A549 (cell line): ENCODE data around the gene OPRD1. TPM values are rescaled to one million over a fixed set of nuclear protein-coding genes. Genes with fewer than 3 reads are reported as not detected.

Source experiments
- ATAC-seq, 2 experiments: fragments of 200-7000 bp in 1 of 2; fragments of >200 bp in 1 of 2; cut with Nextera tagmentation in 1 of 2; cut with Tn5 transposase in 1 of 2; 3 replicates each; pipeline versions ENCODE4 v1.8.0 to v1.9.1; 2018 to 2020; ENCODE audit warnings: mild to moderate bottlenecking in 1 of 2, moderate library complexity in 1 of 2
- CTCF ChIA-PET: fragments of 300-600 bp; sonication (Branson Sonifier 250); formaldehyde crosslinking; extraction: SDS; loops from one replicate; lab custom pipeline; 2021; ENCODE audit warnings: antibody characterized with exemption, inconsistent platforms; lab: Yijun Ruan, JAX
- POLR2A ChIA-PET: fragments of 350-600 bp; formaldehyde crosslinking; extraction: SDS; loops from one replicate; lab custom pipeline; 2021; ENCODE audit warnings: antibody characterized with exemption, inconsistent platforms; lab: Yijun Ruan, JAX
- DNase-seq, 2 experiments: peaks; one replicate each; pipeline versions ENCODE4 v3.0.0 to v3.0.0-alpha.2; 2011 to 2016; ENCODE audit warnings: low read depth in 1 of 2, low spot score in 1 of 2
- FAIRE-seq: peaks from 2 replicates; lab custom pipeline; 2011; peaks lifted over from hg19 to GRCh38; lab: Jason Lieb, UNC
- H3K27ac ChIP-seq, 2 experiments: fragments of >200 bp; sonication (Bioruptor Twin); formaldehyde crosslinking; 3 replicates each; pipeline ENCODE4 v1.5.1; 2016 to 2017
- H3K4me1 ChIP-seq: fragments of >200 bp; sonication (Bioruptor Twin); formaldehyde crosslinking; 3 replicates; pipeline ENCODE4 v1.6.1; 2016
- H3K4me2 ChIP-seq: fragments of >200 bp; sonication (Bioruptor Twin); formaldehyde crosslinking; 3 replicates; pipeline ENCODE4 v1.6.1; 2016
- H3K4me3 ChIP-seq: fragments of >200 bp; sonication (Bioruptor Twin); formaldehyde crosslinking; 3 replicates; pipeline ENCODE4 v1.5.1; 2016
- H3K9me3 ChIP-seq: fragments of >200 bp; sonication (Bioruptor Twin); formaldehyde crosslinking; 3 replicates; pipeline ENCODE4 v1.6.1; 2016
- CBX8 ChIP-seq: fragments of 200-600 bp; sonication (generic); IDR thresholded peaks from 2 replicates; pipeline ENCODE4 v1.6.1; 2016
- CEBPB ChIP-seq, 2 experiments: fragments of >200 bp in 1 of 2; sonication (Bioruptor Twin) in 1 of 2; formaldehyde crosslinking in 1 of 2; IDR thresholded peaks; 2 replicates each; pipeline ENCODE4 v1.6.1; 2012 to 2016
- CTCF ChIP-seq: fragments of >200 bp; sonication (Bioruptor Twin); formaldehyde crosslinking; IDR thresholded peaks from 3 replicates; pipeline ENCODE4 v1.5.1; 2016
- EP300 ChIP-seq, 2 experiments: fragments of >200 bp; sonication (Bioruptor Twin); formaldehyde crosslinking; IDR thresholded peaks; 2 replicates in 1 of 2; 3 replicates in 1 of 2; pipeline ENCODE4 v1.6.1; 2016 to 2017
- ESRRA ChIP-seq: fragments of 150-350 bp; IDR thresholded peaks from 2 replicates; pipeline ENCODE4 v1.6.1; 2014; ENCODE audit warnings: mild to moderate bottlenecking, low read length, borderline replicate concordance
- FOSB ChIP-seq: fragments of 250-450 bp; sonication (Bioruptor Pico); IDR thresholded peaks from 2 replicates; pipeline ENCODE4 v1.5.0; 2020; ENCODE audit warnings: mild to moderate bottlenecking, moderate library complexity
- HOXB5 ChIP-seq: fragments of 250-450 bp; sonication (Bioruptor Pico); IDR thresholded peaks from 2 replicates; pipeline ENCODE4 v1.5.0; 2020; ENCODE audit warnings: mild to moderate bottlenecking, moderate library complexity
- KDM1A ChIP-seq: fragments of 200-600 bp; sonication (generic); IDR thresholded peaks from 2 replicates; pipeline ENCODE4 v1.6.1; 2016; ENCODE audit warnings: low read depth, mild to moderate bottlenecking
- MAFK ChIP-seq: fragments of 450-650 bp; IDR thresholded peaks from 2 replicates; pipeline ENCODE4 v1.6.1; 2014; ENCODE audit not compliant: partially characterized antibody
- MYC ChIP-seq: IDR thresholded peaks from 2 replicates; pipeline ENCODE4 v1.6.1; 2012; ENCODE audit warnings: mild to moderate bottlenecking, inconsistent platforms, low read length, improper control_type of control experiment, borderline replicate concordance
- NPAS2 ChIP-seq: fragments of 250-450 bp; sonication (Bioruptor Pico); IDR thresholded peaks from 2 replicates; pipeline ENCODE4 v1.8.0; 2022; ENCODE audit warnings: mild to moderate bottlenecking, moderate library complexity, borderline replicate concordance
- PBX3 ChIP-seq: IDR thresholded peaks from 2 replicates; pipeline ENCODE4 v1.6.1; 2012
- POLR2A ChIP-seq: IDR thresholded peaks from 2 replicates; pipeline ENCODE4 v1.6.1; 2012; ENCODE audit warnings: mild to moderate bottlenecking, low read length
- RCOR1 ChIP-seq: fragments of 150-350 bp; IDR thresholded peaks from 2 replicates; pipeline ENCODE4 v1.6.1; 2014; ENCODE audit warnings: antibody characterized with exemption, low read length, low read depth
- REST ChIP-seq: fragments of 200-600 bp; sonication (generic); IDR thresholded peaks from 2 replicates; pipeline ENCODE4 v1.6.1; 2016; ENCODE audit warnings: antibody characterized with exemption, mild to moderate bottlenecking, moderate library complexity
- RNF2 ChIP-seq: fragments of 200-600 bp; sonication (generic); IDR thresholded peaks from 2 replicates; pipeline ENCODE4 v1.6.1; 2016; ENCODE audit warnings: low read depth, mild to moderate bottlenecking, antibody characterized with exemption, moderate library complexity, borderline replicate concordance
- WGBS: methylation state at CpG from one replicate; pipeline ENCODE4 v1.1.6; 2017; ENCODE audit errors: missing lambda C conversion rate; 5-methylcytosine and 5-hydroxymethylcytosine counted together
- polyA plus RNA-seq, 4 experiments: library from polyadenylated mRNA; depleted of rRNA in 3 of 4; stranded (reverse); fragments of >200 nt; fragmentation: RNase III in 1 of 4; extraction: RNeasy Plus Mini Kit Qiagen cat#74134 plus additional on column Dnase treatment in 1 of 4; gene quantifications; 2 replicates in 3 of 4; 3 replicates in 1 of 4; pipeline ENCODE4 v1.2.3, GENCODE V29; 2011 to 2017
- TF ChIP-seq, protein P1 (sequence below): fragments of >200 bp; sonication (Bioruptor Twin); formaldehyde crosslinking; IDR thresholded peaks from 3 replicates; pipeline ENCODE4 v1.6.1; 2016
- TF ChIP-seq, protein P2 (sequence below): fragments of 450-650 bp; IDR thresholded peaks from 2 replicates; pipeline ENCODE4 v1.6.1; 2014; ENCODE audit warnings: antibody characterized with exemption

OPRD1 gene
- polyA plus RNA-seq, 2 of the 4 experiments (the other 2 are of a cell fraction): not detected

GRCh38 chr1:28811369-28811765, 603 bp upstream of the OPRD1 start:
- H3K4me2 ChIP-seq: no peak overlapping the region; the same call in 2 of the 3 replicates
- no peak overlapping the region for H3K4me3 ChIP-seq
- CTCF ChIA-PET: interaction anchor here (1.7 to 2.4 kb wide), 3 partner anchors 11 to 71 kb away, joined by 5 to 8 read pairs (median 7); no protein-coding TSS in a partner anchor
- no peak overlapping the region for H3K27ac ChIP-seq
- no peak for DNase-seq
- WGBS: 46% methylated on average over 9 of the region's 9 CpGs
- H3K9me3 ChIP-seq: no peaks in the 10 kb centered on the region
- no peak for FAIRE-seq
- POLR2A ChIA-PET: no interaction called here
- no peaks in the 10 kb centered on the region for H3K4me1 ChIP-seq
- ATAC-seq: no peak
- TF ChIP-seq KDM1A (no peak), PBX3 (no peak), POLR2A (no peak), RNF2 (no peak), FOSB (CRISPR knock-in tag) (no peak)
- TF ChIP-seq, protein P1, sequence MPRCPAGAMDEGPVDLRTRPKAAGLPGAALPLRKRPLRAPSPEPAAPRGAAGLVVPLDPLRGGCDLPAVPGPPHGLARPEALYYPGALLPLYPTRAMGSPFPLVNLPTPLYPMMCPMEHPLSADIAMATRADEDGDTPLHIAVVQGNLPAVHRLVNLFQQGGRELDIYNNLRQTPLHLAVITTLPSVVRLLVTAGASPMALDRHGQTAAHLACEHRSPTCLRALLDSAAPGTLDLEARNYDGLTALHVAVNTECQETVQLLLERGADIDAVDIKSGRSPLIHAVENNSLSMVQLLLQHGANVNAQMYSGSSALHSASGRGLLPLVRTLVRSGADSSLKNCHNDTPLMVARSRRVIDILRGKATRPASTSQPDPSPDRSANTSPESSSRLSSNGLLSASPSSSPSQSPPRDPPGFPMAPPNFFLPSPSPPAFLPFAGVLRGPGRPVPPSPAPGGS: no peak
- TF ChIP-seq, all 56 proteins: peak for 0

- no peak overlapping the region; the same call in 2 of the 3 replicates for H3K4me3 ChIP-seq
- no peaks in the 10 kb centered on the region for H3K4me1 ChIP-seq
- CTCF ChIA-PET: interaction anchor here (0.9 to 2.3 kb wide), 2 partner anchors 12 to 64 kb away, joined by 3 to 5 read pairs; no protein-coding TSS in a partner anchor
- no peak overlapping the region for H3K27ac ChIP-seq
- peak overlapping the region; percentile 63; the same call in 1 of the 3 replicates for H3K4me2 ChIP-seq
- WGBS: 42% methylated on average over 17 of the region's 34 CpGs
- FAIRE-seq: no peak
- H3K9me3 ChIP-seq: no peaks in the 10 kb centered on the region
- TF ChIP-seq ESRRA (no peak), REST (no peak), NPAS2 (CRISPR knock-in tag) (no peak), HOXB5 (CRISPR knock-in tag) (no peak), MAFK (no peak), CEBPB (IDR thresholded peaks at IDR 0.05) (no peak), EP300 (IDR thresholded peaks at IDR 0.05) (no peak), MYC (no peak), RCOR1 (no peak), CTCF (no peak), CBX8 (no peak)
- TF ChIP-seq, protein P2, sequence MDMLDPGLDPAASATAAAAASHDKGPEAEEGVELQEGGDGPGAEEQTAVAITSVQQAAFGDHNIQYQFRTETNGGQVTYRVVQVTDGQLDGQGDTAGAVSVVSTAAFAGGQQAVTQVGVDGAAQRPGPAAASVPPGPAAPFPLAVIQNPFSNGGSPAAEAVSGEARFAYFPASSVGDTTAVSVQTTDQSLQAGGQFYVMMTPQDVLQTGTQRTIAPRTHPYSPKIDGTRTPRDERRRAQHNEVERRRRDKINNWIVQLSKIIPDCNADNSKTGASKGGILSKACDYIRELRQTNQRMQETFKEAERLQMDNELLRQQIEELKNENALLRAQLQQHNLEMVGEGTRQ: no peak
- TF ChIP-seq, all 56 proteins: peak for 0
- DNase-seq (no peak), ATAC-seq (no peak; a peak in 1 of 6 replicates)
- POLR2A ChIA-PET: no interaction called here
Measured at GRCh38 chr1:28812669-28813468, 899 bp downstream of the OPRD1 start.
